ENCODE measurements around the gene CSNK1D. TPM values are rescaled to one million over a fixed set of nuclear protein-coding genes. Genes with fewer than 3 reads are reported as not detected.

The CSNK1D gene
- total and polyA plus RNA-seq, 10 of the 15 experiments (the other 5 are each of a cell fraction or from before 2014, with no cell fraction given), result 5.7 to 105 (median 58.1) TPM

DNA sequence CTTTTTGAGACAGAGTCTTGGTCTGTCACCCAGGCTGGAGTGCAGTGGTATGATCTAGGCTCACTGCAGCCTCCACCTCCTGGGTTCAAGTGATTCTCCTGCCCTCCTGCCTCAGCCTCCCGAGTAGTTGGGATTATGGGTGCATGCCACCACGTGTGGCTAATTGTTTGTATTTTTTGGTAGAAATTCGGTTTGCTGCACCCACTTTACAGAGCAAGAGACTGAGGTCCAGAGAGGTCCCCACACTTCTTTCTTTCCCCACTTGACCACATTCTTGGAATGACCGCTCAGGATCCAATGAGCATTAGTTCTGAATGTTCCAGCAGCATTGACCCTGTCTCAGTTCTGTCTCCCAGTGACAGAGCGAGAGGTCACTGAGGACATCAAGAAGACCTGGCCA is 50.0 kb downstream of the CSNK1D start:
- FAIRE-seq, result no peak
- DNase-seq (ENCODE audit: low read depth, low spot score), result no peak
- CTCF ChIA-PET, result no interaction called here
- no peak overlapping the region for H3K27ac ChIP-seq (ENCODE audit: control insufficient read depth, insufficient read depth)
- no peak for ATAC-seq
- BruUV-seq (replicated peaks), result no TSS peak
- H3K79me2 ChIP-seq (ENCODE audit: control insufficient read depth, insufficient read depth, low read length), result peaks cover 6% of the 10 kb centered on the region
- H2AFZ ChIP-seq (ENCODE audit: control insufficient read depth, low read depth, low read length), result no peak overlapping the region
- H4K20me1 ChIP-seq (ENCODE audit: control insufficient read depth, insufficient read depth), result no peaks in the 10 kb centered on the region
- SMC1A ChIA-PET (ENCODE audit: uncharacterized antibody, unreplicated experiment), result no interaction called here
- H3K27me3 ChIP-seq (replicated peaks in 1 of 2; ENCODE audit: control insufficient read depth in 2 of 2, insufficient read depth in 2 of 2, low read length in 1 of 2), result no peaks in the 10 kb centered on the region; a peak in 1 of 4 replicates
- no peaks in the 10 kb centered on the region; the same call in 2 of the 3 replicates for H3K9me3 ChIP-seq (replicated peaks; ENCODE audit: control insufficient read depth, insufficient read depth, low read length)
- no peak overlapping the region for H3K4me2 ChIP-seq (ENCODE audit: control insufficient read depth, insufficient read depth)
- no peak overlapping the region for H3K9ac ChIP-seq (ENCODE audit: control insufficient read depth, insufficient read depth, low read length)
- TF ChIP-seq CHD1 (IDR thresholded peaks at IDR 0.05; ENCODE audit: low read depth, low read length), result no peak
- TF ChIP-seq RELB (IDR thresholded peaks at IDR 0.05; ENCODE audit: low read depth), result no peak
- no peak for TF ChIP-seq YBX1 (IDR thresholded peaks at IDR 0.05)
- no peak for TF ChIP-seq CREB1 (IDR thresholded peaks at IDR 0.05; ENCODE audit: low read depth)
- no peak for TF ChIP-seq MTA2 (IDR thresholded peaks at IDR 0.05; ENCODE audit: low read depth)
- RAD21 ChIA-PET (ENCODE audit: unreplicated experiment), result no interaction called here
- no peaks in the 10 kb centered on the region for H3K36me3 ChIP-seq (ENCODE audit: control insufficient read depth in 2 of 2, insufficient read depth in 2 of 2, low read length in 1 of 2)
- in situ Hi-C loops (cut with MboI), result no loop called here
- H3K4me3 ChIP-seq, result no peak overlapping the region
- 56% methylated on average over 5 of the region's 5 CpGs for WGBS (ENCODE audit: insufficient coverage, insufficient replicate concordance, low lambda C conversion rate, missing lambda C conversion rate)
- intact Hi-C loops (cut with micrococcal nuclease; ENCODE audit: unreplicated experiment), result no loop called here
- POLR2A ChIA-PET, result no interaction called here
- H3K4me1 ChIP-seq (ENCODE audit: control insufficient read depth, insufficient read depth, low read length), result peaks cover 5% of the 10 kb centered on the region

DNA sequence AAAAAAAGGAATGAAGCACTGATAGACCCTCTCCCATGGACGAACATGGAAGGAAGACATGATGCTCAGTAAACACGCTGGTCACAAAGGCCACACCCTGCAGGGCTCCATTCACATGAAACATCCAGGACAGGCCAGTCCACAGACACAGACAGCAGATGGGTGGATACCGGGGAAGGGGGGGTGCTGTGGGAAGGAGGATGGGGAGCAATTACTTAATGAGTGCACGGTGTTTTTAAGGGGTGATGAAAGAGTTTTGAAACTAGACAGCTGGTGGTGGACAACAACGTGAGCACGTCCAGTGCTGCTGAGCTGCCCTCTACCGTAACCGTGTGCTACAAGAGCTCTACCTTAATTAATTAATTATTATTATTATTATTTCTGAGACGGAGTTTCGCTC is 50.7 kb downstream of the CSNK1D start:
- ChIA-PET SMC1A (ENCODE audit: uncharacterized antibody, unreplicated experiment) (no interaction called here), POLR2A (interaction anchor here (0.7 kb wide), 2 partner anchors 46 to 111 kb away, joined by 3 read pairs; partner anchors contain the start of gene SECTM1), RAD21 (ENCODE audit: unreplicated experiment) (no interaction called here), CTCF (no interaction called here)
- no peaks in the 10 kb centered on the region; a peak in 1 of 4 replicates for H3K27me3 ChIP-seq (replicated peaks in 1 of 2; ENCODE audit: control insufficient read depth in 2 of 2, insufficient read depth in 2 of 2, low read length in 1 of 2)
- FAIRE-seq (no peak), DNase-seq (ENCODE audit: low read depth, low spot score) (no peak), ATAC-seq (no peak)
- TF ChIP-seq RAD21 (IDR thresholded peaks at IDR 0.05; ENCODE audit: insufficient read depth, low read depth, low read length), result no peak
- WGBS (ENCODE audit: insufficient coverage, insufficient replicate concordance, low lambda C conversion rate, missing lambda C conversion rate), result 63% methylated on average over 10 of the region's 10 CpGs
- no peak overlapping the region for H3K9ac ChIP-seq (ENCODE audit: control insufficient read depth, insufficient read depth, low read length)
- H3K79me2 ChIP-seq (ENCODE audit: control insufficient read depth, insufficient read depth, low read length), result peaks cover 2% of the 10 kb centered on the region; the same call in 1 of the 2 replicates
- no peaks in the 10 kb centered on the region for H3K36me3 ChIP-seq (ENCODE audit: control insufficient read depth in 2 of 2, insufficient read depth in 2 of 2, low read length in 1 of 2)
- BruUV-seq (replicated peaks), result no TSS peak
- no peak overlapping the region for H3K27ac ChIP-seq (ENCODE audit: control insufficient read depth, insufficient read depth)
- intact Hi-C loops (cut with micrococcal nuclease; ENCODE audit: unreplicated experiment) (no loop called here), in situ Hi-C loops (cut with MboI) (no loop called here)
- no peaks in the 10 kb centered on the region; the same call in 2 of the 3 replicates for H3K9me3 ChIP-seq (replicated peaks; ENCODE audit: control insufficient read depth, insufficient read depth, low read length)
- no peak overlapping the region for H3K4me3 ChIP-seq
- no peak overlapping the region for H3K4me2 ChIP-seq (ENCODE audit: control insufficient read depth, insufficient read depth)
- H4K20me1 ChIP-seq (ENCODE audit: control insufficient read depth, insufficient read depth), result no peaks in the 10 kb centered on the region
- no peak overlapping the region for H2AFZ ChIP-seq (ENCODE audit: control insufficient read depth, low read depth, low read length)
- H3K4me1 ChIP-seq (ENCODE audit: control insufficient read depth, insufficient read depth, low read length), result peaks cover 2% of the 10 kb centered on the region

Data from GM12878 (cell line).